ENCODE measurements around the gene PDCD1. TPM values are rescaled to one million over a fixed set of nuclear protein-coding genes. Genes with fewer than 3 reads are reported as not detected.
A peak's percentile ranks its signal among the peaks of the same experiment; 100 is the strongest.

Gene PDCD1
- total and polyA plus RNA-seq, 2 of the 8 experiments (the other 6 are each of a cell fraction or from before 2014, with no cell fraction given): 0.48 to 1.1 TPM

DNA sequence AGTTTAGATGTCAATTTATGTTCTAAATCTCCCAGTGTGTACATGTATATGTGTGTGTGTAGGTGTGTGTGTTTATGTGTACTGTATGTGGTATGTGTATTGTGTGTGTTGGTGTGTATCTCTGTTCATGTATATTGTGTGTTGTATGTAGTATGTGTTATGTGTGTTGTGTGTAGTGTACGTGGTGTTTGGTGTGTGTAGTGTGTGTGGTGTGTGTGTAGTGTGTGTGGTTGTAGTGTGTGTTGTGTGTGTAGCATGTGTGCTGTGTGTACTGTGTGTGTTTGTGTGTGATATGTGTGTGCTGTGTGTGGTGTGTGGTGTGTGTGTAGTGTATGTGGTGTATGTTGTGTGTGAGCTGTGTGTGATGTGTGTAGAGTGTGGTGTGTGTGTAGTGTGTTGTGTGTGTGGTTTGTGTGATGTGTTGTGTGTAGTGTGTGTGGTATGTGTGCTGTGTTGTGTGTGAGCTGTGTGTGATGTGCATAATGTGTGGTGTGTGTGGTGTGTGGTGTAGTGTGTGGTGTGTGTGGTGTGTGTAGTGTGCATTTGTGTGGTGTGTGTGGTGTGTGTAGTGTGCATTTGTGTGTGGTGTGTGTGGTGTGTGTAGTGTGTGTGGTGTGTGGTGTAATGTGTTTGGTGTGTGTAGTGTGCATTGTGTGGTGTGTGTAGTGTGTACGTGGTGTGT, 5.6 kb upstream of the PDCD1 start:
- peaks cover 0 to 16% (median 0%) of the 10 kb centered on the region in 4 experiments; a peak in 3 of 7 replicates for H3K27me3 ChIP-seq (replicated peaks in 1 of 4; ENCODE audit: control insufficient read depth in 3 of 4, extremely low read depth in 1 of 4, insufficient read depth in 3 of 4, low read length in 3 of 4)
- peak overlapping the region; percentile 81 for H2BK15ac ChIP-seq (ENCODE audit: low read length)
- H3K27ac ChIP-seq (ENCODE audit: low read depth, low read length): no peak overlapping the region
- H3K79me2 ChIP-seq (ENCODE audit: control insufficient read depth in 1 of 2, insufficient read depth in 2 of 2, low read length in 2 of 2): no peaks in the 10 kb centered on the region
- no peak overlapping the region for H4K8ac ChIP-seq (ENCODE audit: extremely low read depth, insufficient read depth, low read length)
- peak overlapping the region; percentile 93 for H3K23ac ChIP-seq (ENCODE audit: insufficient read length)
- 0 out of 2 replicates have a peak overlapping the region, but pooled peaks have one; percentile 3 for H2BK5ac ChIP-seq (ENCODE audit: low read depth, low read length)
- peak overlapping the region; percentile 98 for H4K91ac ChIP-seq (replicated peaks; ENCODE audit: insufficient read length, low read length)
- H2BK12ac ChIP-seq (ENCODE audit: low read depth, low read length): peak overlapping the region; percentile 64
- H3K4me3 ChIP-seq (ENCODE audit: extremely low read depth in 1 of 4, insufficient read depth in 2 of 4, low read depth in 3 of 4, low read length in 4 of 4): no peak overlapping the region
- H3K4me1 ChIP-seq (replicated peaks in 1 of 4; ENCODE audit: control insufficient read depth in 3 of 4, insufficient read depth in 4 of 4, low read length in 3 of 4): peaks cover 0 to 14% (median 3%) of the 10 kb centered on the region in 4 experiments; a peak in 6 of 7 replicates
- H3K23me2 ChIP-seq (ENCODE audit: low read depth, low read length): peaks cover 29% of the 10 kb centered on the region
- FAIRE-seq: no peak
- peak overlapping the region; percentile 100 for H3K56ac ChIP-seq (replicated peaks; ENCODE audit: insufficient read length, low read depth, low read length)
- peaks cover 4% of the 10 kb centered on the region; the same call in 1 of the 2 replicates for H3K79me1 ChIP-seq (ENCODE audit: low read depth, low read length)
- H2AFZ ChIP-seq (ENCODE audit: low read length): no peak overlapping the region
- H3K4me2 ChIP-seq (ENCODE audit: insufficient read depth in 1 of 2, low read depth in 2 of 2, low read length in 2 of 2): peak overlapping the region in 1 of 2 experiments; percentile 42; a peak in 1 of 4 replicates
- H2BK120ac ChIP-seq (replicated peaks; ENCODE audit: low read depth, low read length): peak overlapping the region; percentile 38
- no peaks in the 10 kb centered on the region; a peak in 2 of 8 replicates for H3K36me3 ChIP-seq (ENCODE audit: control insufficient read depth in 2 of 4, insufficient read depth in 4 of 4, low read length in 3 of 4)
- 81 to 100% methylated on average over 1 to 2 of the region's 2 CpGs for WGBS, 2 experiments (ENCODE audit: extremely low coverage in 1 of 2, insufficient coverage in 1 of 2, insufficient read length in 1 of 2, insufficient replicate concordance in 2 of 2, low coverage in 1 of 2, low lambda C conversion rate in 2 of 2, missing lambda C conversion rate in 1 of 2)
- H3K4ac ChIP-seq (replicated peaks; ENCODE audit: insufficient read length, low read depth, low read length): peak overlapping the region; percentile 57
- peak overlapping the region in 1 of 4 experiments; percentile 19; a peak in 1 of 7 replicates for H3K9ac ChIP-seq (replicated peaks in 1 of 4; ENCODE audit: extremely low read depth in 1 of 4, low read depth in 3 of 4, low read length in 3 of 4)
- H4K5ac ChIP-seq (ENCODE audit: insufficient read length, low read depth, low read length): no peak overlapping the region
- DNase-seq (ENCODE audit: low read depth in 1 of 2, low spot score in 2 of 2): no peak
- CTCF ChIA-PET (ENCODE audit: partially characterized antibody): no interaction called here
- H2BK20ac ChIP-seq (ENCODE audit: low read length): peak overlapping the region; percentile 36; the same call in 1 of the 2 replicates
- H3K14ac ChIP-seq (ENCODE audit: insufficient read length): peak overlapping the region; percentile 71
- POLR2A ChIA-PET (ENCODE audit: partially characterized antibody): no interaction called here
- H2AK5ac ChIP-seq (ENCODE audit: low read depth, low read length): peak overlapping the region; percentile 93
- H3K9me3 ChIP-seq (ENCODE audit: insufficient read depth in 2 of 2, low read depth in 1 of 2, low read length in 1 of 2): no peaks in the 10 kb centered on the region
- H3K18ac ChIP-seq (ENCODE audit: extremely low read depth, low read length): no peak overlapping the region
- H4K20me1 ChIP-seq (replicated peaks in 1 of 2; ENCODE audit: control insufficient read depth in 1 of 2, insufficient read depth in 2 of 2, low read length in 2 of 2): peaks cover 0 to 20% of the 10 kb centered on the region in 2 experiments
- TF ChIP-seq TAF1 (IDR thresholded peaks at IDR 0.05; ENCODE audit: low read depth, low read length) (no peak), E2F6 (IDR thresholded peaks at IDR 0.05) (no peak), KDM5A (IDR thresholded peaks at IDR 0.05; ENCODE audit: low read length) (no peak), CBX5 (IDR thresholded peaks at IDR 0.05; ENCODE audit: low read depth, low read length) (no peak)

Measured in H1 (cell line).